H9 (cell line): ENCODE measurements around the gene ADAM19. TPM values are rescaled to one million over a fixed set of nuclear protein-coding genes. Genes with fewer than 3 reads are reported as not detected.

ENCODE experiments used
- DNase-seq: peaks from one replicate; pipeline ENCODE4 v3.0.0-alpha.2; 2017
- H2AFZ ChIP-seq: one replicate; pipeline ENCODE4 v1.6.1; 2013; ENCODE audit warnings: mild to moderate bottlenecking, low read length, control low read depth, moderate library complexity
- H2AK5ac ChIP-seq: 2 replicates; pipeline ENCODE4 v1.6.1; 2013; ENCODE audit warnings: low read length, control low read depth, mixed read lengths; ENCODE audit not compliant: insufficient read length
- H2BK120ac ChIP-seq: one replicate; pipeline ENCODE4 v1.6.1; 2013; ENCODE audit warnings: low read depth, mild to moderate bottlenecking, low read length, control low read depth, inconsistent platforms; ENCODE audit not compliant: poor library complexity, severe bottlenecking
- H2BK12ac ChIP-seq: 2 replicates; pipeline ENCODE4 v1.6.1; 2013; ENCODE audit warnings: low read length, control low read depth, mixed read lengths, low read depth; ENCODE audit not compliant: insufficient read length
- H2BK15ac ChIP-seq: 2 replicates; pipeline ENCODE4 v1.6.1; 2013; ENCODE audit warnings: low read depth, low read length, control low read depth
- H2BK20ac ChIP-seq: one replicate; pipeline ENCODE4 v1.6.1; 2013; ENCODE audit warnings: low read depth, mild to moderate bottlenecking, low read length, control low read depth, inconsistent platforms; ENCODE audit not compliant: poor library complexity, severe bottlenecking
- H2BK5ac ChIP-seq: 2 replicates; pipeline ENCODE4 v1.6.1; 2013; ENCODE audit warnings: low read length, control low read depth, mixed read lengths; ENCODE audit not compliant: insufficient read length
- H3K14ac ChIP-seq: 2 replicates; pipeline ENCODE4 v1.6.1; 2013; ENCODE audit warnings: low read length, control low read depth; ENCODE audit not compliant: insufficient read depth
- H3K18ac ChIP-seq: 2 replicates; pipeline ENCODE4 v1.6.1; 2013; ENCODE audit warnings: low read depth, mild to moderate bottlenecking, mixed read lengths, low read length, control low read depth; ENCODE audit not compliant: insufficient read length
- H3K23ac ChIP-seq: 2 replicates; pipeline ENCODE4 v1.6.1; 2013; ENCODE audit warnings: low read length, control low read depth, mixed read lengths, low read depth; ENCODE audit not compliant: insufficient read length
- H3K23me2 ChIP-seq: 2 replicates; pipeline ENCODE4 v1.6.1; 2013; ENCODE audit warnings: low read depth, mild to moderate bottlenecking, mixed read lengths, low read length, control low read depth; ENCODE audit not compliant: insufficient read length, poor library complexity, severe bottlenecking
- H3K27ac ChIP-seq: 2 replicates; pipeline ENCODE4 v1.5.1; 2013; ENCODE audit warnings: low read length, control low read depth, mixed read lengths, low read depth; ENCODE audit not compliant: insufficient read length
- H3K27me3 ChIP-seq: 2 replicates; pipeline ENCODE4 v1.6.1; 2013; ENCODE audit warnings: low read length, control low read depth, inconsistent platforms; ENCODE audit not compliant: insufficient read depth
- H3K4ac ChIP-seq: 2 replicates; pipeline ENCODE4 v1.6.1; 2013; ENCODE audit warnings: low read depth, mild to moderate bottlenecking, control low read depth, inconsistent platforms, low read length, moderate library complexity
- H3K4me1 ChIP-seq: 2 replicates; pipeline ENCODE4 v1.6.1; 2013; ENCODE audit warnings: low read length, control low read depth, inconsistent platforms; ENCODE audit not compliant: insufficient read depth
- H3K4me2 ChIP-seq: 2 replicates; pipeline ENCODE4 v1.6.1; 2013; ENCODE audit warnings: low read length, control low read depth, mixed read lengths; ENCODE audit not compliant: insufficient read length, insufficient read depth
- H3K56ac ChIP-seq: 2 replicates; pipeline ENCODE4 v1.6.1; 2013; ENCODE audit warnings: low read depth, mild to moderate bottlenecking, mixed read lengths, low read length, control low read depth; ENCODE audit not compliant: insufficient read length
- H3K79me1 ChIP-seq: 2 replicates; pipeline ENCODE4 v1.6.1; 2013; ENCODE audit warnings: low read depth, mild to moderate bottlenecking, moderate library complexity, low read length, control low read depth, inconsistent platforms; ENCODE audit not compliant: insufficient read depth, poor library complexity, severe bottlenecking
- H3K79me2 ChIP-seq: 2 replicates; pipeline ENCODE4 v1.6.1; 2013; ENCODE audit warnings: low read length, control low read depth, inconsistent platforms; ENCODE audit not compliant: insufficient read depth
- H3K9ac ChIP-seq: 2 replicates; pipeline ENCODE4 v1.6.1; 2013; ENCODE audit warnings: low read length, control low read depth, mixed read lengths; ENCODE audit not compliant: insufficient read length; ENCODE audit errors: extremely low read depth
- H3K9me3 ChIP-seq: one replicate; pipeline ENCODE4 v1.6.1; 2013; ENCODE audit warnings: low read depth, low read length, inconsistent platforms; ENCODE audit not compliant: control insufficient read depth
- H3T11ph ChIP-seq: one replicate; pipeline ENCODE4 v1.6.1; 2013; ENCODE audit warnings: mild to moderate bottlenecking, low read length, control low read depth, inconsistent platforms
- H4K20me1 ChIP-seq: one replicate; pipeline ENCODE4 v1.6.1; 2013; ENCODE audit not compliant: control insufficient read depth, insufficient read length, insufficient read depth
- H4K5ac ChIP-seq: 2 replicates; pipeline ENCODE4 v1.6.1; 2013; ENCODE audit warnings: low read depth, mild to moderate bottlenecking, mixed read lengths, low read length, control low read depth; ENCODE audit not compliant: insufficient read length
- H4K8ac ChIP-seq: replicated peaks from 2 replicates; pipeline ENCODE4 v1.6.1; 2013; ENCODE audit warnings: low read length, control low read depth, mixed read lengths, low read depth; ENCODE audit not compliant: insufficient read length
- H4K91ac ChIP-seq: 2 replicates; pipeline ENCODE4 v1.6.1; 2013; ENCODE audit warnings: low read depth, mild to moderate bottlenecking, moderate library complexity, mixed read lengths, low read length, control low read depth; ENCODE audit not compliant: insufficient read length
- H3K27ac Mint-ChIP-seq, 3 experiments: 2 replicates in 2 of 3; 3 replicates in 1 of 3; pipeline ENCODE4 v1.8.0; 2020 to 2021; ENCODE audit warnings: mixed read lengths in 3 of 3, mild to moderate bottlenecking in 1 of 3, moderate library complexity in 1 of 3
- H3K27me3 Mint-ChIP-seq: 2 replicates; pipeline ENCODE4 v1.8.0; 2021; ENCODE audit warnings: low read depth, mild to moderate bottlenecking, moderate library complexity, mixed read lengths
- H3K36me3 Mint-ChIP-seq, 3 experiments: 2 replicates in 2 of 3; 3 replicates in 1 of 3; pipeline ENCODE4 v1.8.0; 2020 to 2021; ENCODE audit warnings: low read depth in 3 of 3, mixed read lengths in 3 of 3; ENCODE audit not compliant: insufficient read depth in 1 of 3
- H3K4me1 Mint-ChIP-seq, 2 experiments: 2 replicates each; pipeline ENCODE4 v1.8.0; 2020; ENCODE audit warnings: mixed read lengths in 2 of 2
- H3K4me3 Mint-ChIP-seq, 2 experiments: 2 replicates in 1 of 2; 3 replicates in 1 of 2; pipeline ENCODE4 v1.8.0; 2020 to 2021; ENCODE audit warnings: mild to moderate bottlenecking in 2 of 2, mixed read lengths in 2 of 2, moderate library complexity in 1 of 2
- H3K9me3 Mint-ChIP-seq, 2 experiments: 2 replicates in 1 of 2; 3 replicates in 1 of 2; pipeline ENCODE4 v1.8.0; 2020; ENCODE audit warnings: mild to moderate bottlenecking in 2 of 2, mixed read lengths in 2 of 2, moderate library complexity in 1 of 2
- CTCF ChIP-seq: fragments of 200-600 bp; sonication (generic); conservative IDR thresholded peaks from 3 replicates; pipeline ENCODE4 v1.8.0; 2021; ENCODE audit warnings: antibody characterized with exemption, mild to moderate bottlenecking
- WGBS: extraction: QIAGEN DNeasy Blood & Tissue Kit; methylation state at CpG from one replicate; pipeline ENCODE4 v1.1.7; 2013; ENCODE audit warnings: missing lambda C conversion rate, low lambda C conversion rate, mixed read lengths; ENCODE audit not compliant: insufficient read length; ENCODE audit errors: extremely low coverage; 5-methylcytosine and 5-hydroxymethylcytosine counted together
- total RNA-seq: library from RNA; stranded (reverse); gene quantifications from 2 replicates; pipeline ENCODE4 v1.2.1, GENCODE V29; 2021

The ADAM19 gene
- total RNA-seq, 1 experiment from 2014 or later = 9.9 TPM

DNA sequence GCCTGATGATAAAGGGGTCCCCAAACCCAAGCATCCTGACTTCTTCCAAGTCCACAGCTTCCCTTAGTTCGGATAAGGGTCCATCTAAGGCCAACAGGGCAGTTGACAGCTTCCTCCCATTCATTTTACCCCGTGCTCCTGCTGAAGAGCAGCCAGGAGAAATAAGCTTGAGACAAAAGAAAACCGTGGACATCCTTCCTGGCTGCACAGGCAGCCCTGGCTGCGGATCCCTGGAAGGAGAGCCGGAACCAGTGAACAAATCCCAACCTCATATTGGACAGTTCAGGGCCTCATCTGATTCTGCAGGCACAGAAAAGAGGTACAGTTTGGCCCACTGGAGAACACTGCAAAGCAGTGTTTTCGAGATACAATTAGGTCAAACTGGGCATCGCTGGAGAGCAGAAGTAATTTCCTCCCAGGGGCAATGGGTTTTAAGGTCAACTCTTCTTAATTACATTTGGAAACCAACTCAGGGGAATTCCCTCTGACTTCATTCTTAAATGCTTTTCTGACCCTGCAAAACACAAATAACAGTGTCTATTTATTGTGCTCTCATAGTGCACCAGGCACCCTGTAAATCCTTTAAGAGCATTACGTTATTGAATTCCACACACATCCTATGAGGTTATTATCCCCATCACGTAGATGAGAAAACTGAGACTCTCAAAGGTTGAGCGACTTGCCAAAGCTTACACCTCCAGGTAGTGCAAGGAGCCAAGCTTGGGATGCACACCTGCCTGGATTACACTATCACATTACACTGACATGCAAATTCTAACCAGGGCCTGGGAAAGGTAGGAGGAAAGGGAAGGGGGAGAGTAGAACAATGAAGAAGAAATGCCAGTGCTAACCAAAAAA lies 21.2 kb downstream of the ADAM19 start:
- no peak overlapping the region for H2BK12ac ChIP-seq
- H3K36me3 Mint-ChIP-seq = peaks cover 0 to 5% (median 4%) of the 10 kb centered on the region in 3 experiments; a peak in 2 of 7 replicates
- no CpG with 5 or more reads among the region's 10 CpGs for WGBS
- no peaks in the 10 kb centered on the region for H3K23me2 ChIP-seq
- H3K27me3 ChIP-seq = no peaks in the 10 kb centered on the region
- DNase-seq = no peak
- no peak overlapping the region for H4K8ac ChIP-seq
- H4K20me1 ChIP-seq = no peaks in the 10 kb centered on the region
- H3K4me2 ChIP-seq = no peak overlapping the region
- H3K4ac ChIP-seq = no peak overlapping the region
- no peaks in the 10 kb centered on the region for H3K9me3 ChIP-seq
- H3T11ph ChIP-seq = no peak overlapping the region
- H3K18ac ChIP-seq = no peak overlapping the region
- H4K5ac ChIP-seq = no peak overlapping the region
- H3K4me1 ChIP-seq = no peaks in the 10 kb centered on the region
- no peaks in the 10 kb centered on the region for H3K79me1 ChIP-seq
- H3K4me1 Mint-ChIP-seq = peaks cover 32 to 33% of the 10 kb centered on the region in 2 experiments
- no peaks in the 10 kb centered on the region for H3K27me3 Mint-ChIP-seq
- H2AFZ ChIP-seq = no peak overlapping the region
- no peak for TF ChIP-seq CTCF
- H2AK5ac ChIP-seq = no peak overlapping the region
- no peak overlapping the region for H3K56ac ChIP-seq
- H3K23ac ChIP-seq = no peak overlapping the region
- no peak overlapping the region for H2BK15ac ChIP-seq
- H2BK5ac ChIP-seq = no peak overlapping the region
- no peaks in the 10 kb centered on the region for H3K9me3 Mint-ChIP-seq
- peak overlapping the region in 1 of 3 experiments; percentile 52; a peak in 3 of 7 replicates for H3K27ac Mint-ChIP-seq
- no peak overlapping the region for H3K27ac ChIP-seq
- no peak overlapping the region for H2BK20ac ChIP-seq
- no peak overlapping the region for H3K14ac ChIP-seq
- H2BK120ac ChIP-seq = no peak overlapping the region
- H3K9ac ChIP-seq = no peak overlapping the region
- H3K4me3 Mint-ChIP-seq = no peak overlapping the region
- H3K79me2 ChIP-seq = no peaks in the 10 kb centered on the region
- H4K91ac ChIP-seq = no peak overlapping the region
